Chondrocyte (in vitro differentiated cells): ENCODE results near the gene STX2. TPM values are rescaled to one million over a fixed set of nuclear protein-coding genes. Genes with fewer than 3 reads are reported as not detected.
A peak's percentile ranks its signal among the peaks of the same experiment; 100 is the strongest.

Experiments
- DNase-seq: peaks from one replicate; pipeline ENCODE4 v3.0.0; 2021; ENCODE audit warnings: mixed read lengths, low spot score
- H3K27ac Mint-ChIP-seq: one replicate; pipeline ENCODE4 v1.8.0; 2021; ENCODE audit warnings: mild to moderate bottlenecking, moderate library complexity, mixed read lengths; ENCODE audit not compliant: unreplicated experiment
- H3K27me3 Mint-ChIP-seq: 2 replicates; pipeline ENCODE4 v1.8.0; 2021; ENCODE audit warnings: low read depth, mixed read lengths
- H3K36me3 Mint-ChIP-seq: 2 replicates; pipeline ENCODE4 v1.8.0; 2021; ENCODE audit warnings: low read depth, mixed read lengths
- H3K4me1 Mint-ChIP-seq: 2 replicates; pipeline ENCODE4 v1.8.0; 2021; ENCODE audit warnings: low read depth, mild to moderate bottlenecking, mixed read lengths
- H3K4me3 Mint-ChIP-seq: one replicate; pipeline ENCODE4 v1.8.0; 2021; ENCODE audit warnings: mild to moderate bottlenecking, moderate library complexity, mixed read lengths; ENCODE audit not compliant: unreplicated experiment
- H3K9me3 Mint-ChIP-seq: 2 replicates; pipeline ENCODE4 v1.8.0; 2021; ENCODE audit warnings: low read depth, mixed read lengths
- CTCF ChIP-seq: fragments of 200-600 bp; sonication (generic); IDR thresholded peaks from 2 replicates; pipeline ENCODE4 v1.5.0; 2021; ENCODE audit warnings: antibody characterized with exemption, mild to moderate bottlenecking, moderate library complexity
- total RNA-seq: library from RNA; stranded (reverse); gene quantifications from 3 replicates; pipeline ENCODE4 v1.2.1, GENCODE V29; 2021

STX2 gene
- total RNA-seq, 1 donor from 2014 or later, result 40.4 TPM

- peak; percentile 88 for TF ChIP-seq CTCF
- no peak overlapping the region for H3K27ac Mint-ChIP-seq
- no peak for DNase-seq
- no peaks in the 10 kb centered on the region for H3K9me3 Mint-ChIP-seq
- H3K36me3 Mint-ChIP-seq, result peaks cover 15% of the 10 kb centered on the region
- no peak overlapping the region for H3K4me3 Mint-ChIP-seq
- H3K4me1 Mint-ChIP-seq, result peaks cover 7% of the 10 kb centered on the region
- no peaks in the 10 kb centered on the region for H3K27me3 Mint-ChIP-seq
These were observed 20.1 kb downstream of the STX2 start for GRCh38 chr12:130818635-130819576.

GRCh38 chr12:130818272-130818634 is 20.8 kb downstream of the STX2 start:
- DNase-seq, result no peak
- H3K36me3 Mint-ChIP-seq, result peaks cover 15% of the 10 kb centered on the region
- H3K27ac Mint-ChIP-seq, result no peak overlapping the region
- H3K27me3 Mint-ChIP-seq, result no peaks in the 10 kb centered on the region
- H3K4me3 Mint-ChIP-seq, result no peak overlapping the region
- no peak for TF ChIP-seq CTCF
- peaks cover 7% of the 10 kb centered on the region for H3K4me1 Mint-ChIP-seq
- no peaks in the 10 kb centered on the region for H3K9me3 Mint-ChIP-seq

GRCh38 chr12:130817804-130818203 is 21.2 kb downstream of the STX2 start:
- Mint-ChIP-seq H3K36me3 (peaks cover 12% of the 10 kb centered on the region), H3K9me3 (no peaks in the 10 kb centered on the region), H3K4me1 (peaks cover 7% of the 10 kb centered on the region), H3K27ac (no peak overlapping the region), H3K27me3 (no peaks in the 10 kb centered on the region), H3K4me3 (no peak overlapping the region)
- no peak for DNase-seq
- TF ChIP-seq CTCF, result no peak

GRCh38 chr12:130816097-130816496 is 23.0 kb downstream of the STX2 start:
- peaks cover 5% of the 10 kb centered on the region for H3K4me1 Mint-ChIP-seq
- no peak overlapping the region for H3K4me3 Mint-ChIP-seq
- TF ChIP-seq CTCF, result no peak
- no peak for DNase-seq
- H3K27me3 Mint-ChIP-seq, result no peaks in the 10 kb centered on the region
- H3K9me3 Mint-ChIP-seq, result no peaks in the 10 kb centered on the region
- H3K27ac Mint-ChIP-seq, result no peak overlapping the region
- H3K36me3 Mint-ChIP-seq, result peaks cover 15% of the 10 kb centered on the region

GRCh38 chr12:130815028-130815741 is 23.9 kb downstream of the STX2 start:
- Mint-ChIP-seq H3K4me3 (no peak overlapping the region), H3K9me3 (no peaks in the 10 kb centered on the region), H3K27me3 (no peaks in the 10 kb centered on the region), H3K4me1 (no peaks in the 10 kb centered on the region), H3K36me3 (peaks cover 14% of the 10 kb centered on the region), H3K27ac (no peak overlapping the region)
- no peak for TF ChIP-seq CTCF
- no peak for DNase-seq
